HL-60 (cell line): ENCODE data around the gene PPP5C.

Experiments used
- DNase-seq, 2 experiments: peaks; one replicate each; pipeline ENCODE4 v3.0.0-alpha.2; 2010 to 2020; ENCODE audit warnings: low read depth in 1 of 2, low spot score in 1 of 2
- H3K27ac ChIP-seq: fragments of 250-450 bp; sonication (Bioruptor Pico); replicated peaks from 2 replicates; pipeline ENCODE4 v1.5.1; 2020; ENCODE audit warnings: mild to moderate bottlenecking, moderate library complexity
- H3K27me3 ChIP-seq: fragments of 250-450 bp; sonication (Bioruptor Pico); 2 replicates; pipeline ENCODE4 v1.5.1; 2021; ENCODE audit warnings: mild to moderate bottlenecking, moderate library complexity; ENCODE audit not compliant: insufficient read depth, poor library complexity, severe bottlenecking
- H3K4me3 ChIP-seq: replicated peaks from 2 replicates; pipeline ENCODE4 v1.5.1; 2011; ENCODE audit warnings: mild to moderate bottlenecking, control low read depth, low read length; ENCODE audit not compliant: insufficient read depth
- CTCF ChIP-seq: IDR thresholded peaks from one replicate; pipeline ENCODE4 v1.5.1; 2011; ENCODE audit warnings: low read length, control low read depth, inconsistent platforms; ENCODE audit not compliant: insufficient read depth
- GABPA ChIP-seq: IDR thresholded peaks from 2 replicates; pipeline ENCODE4 v1.6.1; 2012; ENCODE audit warnings: low read depth
- POLR2AphosphoS5 ChIP-seq: IDR thresholded peaks from 2 replicates; pipeline ENCODE4 v1.6.1; 2012; ENCODE audit warnings: low read depth
- REST ChIP-seq: IDR thresholded peaks from 2 replicates; pipeline ENCODE4 v1.6.1; 2012; ENCODE audit warnings: low read depth; ENCODE audit not compliant: insufficient replicate concordance
- SPI1 ChIP-seq: IDR thresholded peaks from 2 replicates; pipeline ENCODE4 v1.6.1; 2012; ENCODE audit warnings: low read depth, mild to moderate bottlenecking, borderline replicate concordance
- long read RNA-seq: library from polyadenylated mRNA; unstranded; transcript quantifications from one replicate; pipeline ENCODE4 v2.0.0, GENCODE V29; 2020

The PPP5C gene
- long read RNA-seq, transcript PPP5C-201 (13 exons, 2,109 nt) = major isoform, 366 of 626 reads
- long read RNA-seq, transcript PPP5C-202 (12 exons, 1,929 nt) = minor isoform, 232 of 626 reads
- long read RNA-seq, partial matches to known transcripts = 8 of 626 reads
- long read RNA-seq, other reads (novel, unspliced or antisense) = 18 of 626 reads

GRCh38 chr19:46346821-46347571 is at the start of gene PPP5C:
Gene PPP5C, plus strand, starts transcription at chr19:46347087. Its CDS starts 10 bp downstream, at chr19:46347097.
- H3K4me3 ChIP-seq = peak within 1 kb of the TSS; percentile 87
- peak within 1 kb of the TSS; percentile 92 for H3K27ac ChIP-seq
- no peaks in the 10 kb centered on the region for H3K27me3 ChIP-seq
- TF ChIP-seq CTCF (peak; percentile 93), SPI1 (no peak), REST (peak; percentile 40)
- DNase-seq = peak; percentile 94

- Histone ChIP-seq H3K4me3 (no peak overlapping the region), H3K27me3 (peaks cover 10% of the 10 kb centered on the region), H3K27ac (no peak overlapping the region)
- DNase-seq = no peak
- TF ChIP-seq GABPA (no peak), CTCF (no peak), SPI1 (no peak), POLR2AphosphoS5 (no peak), REST (no peak)
Measured at GRCh38 chr19:46297700-46298478, 49.0 kb upstream of the PPP5C start.

GRCh38 chr19:46298479-46299003 is 48.3 kb upstream of the PPP5C start:
- TF ChIP-seq CTCF = no peak
- no peak for TF ChIP-seq GABPA
- TF ChIP-seq REST = no peak
- TF ChIP-seq POLR2AphosphoS5 = no peak
- TF ChIP-seq SPI1 = no peak
- H3K27ac ChIP-seq = no peak overlapping the region

More at GRCh38 chr19:46298479-46299003, 48.3 kb upstream of the PPP5C start:
- Histone ChIP-seq H3K27me3 (peaks cover 10% of the 10 kb centered on the region), H3K4me3 (no peak overlapping the region)
- no peak for DNase-seq
